VCaP (cell line): ENCODE measurements around the gene EGR1.
A peak's percentile ranks its signal among the peaks of the same experiment; 100 is the strongest.

Experiments used
- H3K27ac ChIP-seq: fragments of 450-650 bp; 2 replicates; pipeline ENCODE4 v1.5.1; 2017
- TF ChIP-seq, protein P1 (sequence below): fragments of 450-650 bp; conservative IDR thresholded peaks from 2 replicates; pipeline ENCODE4 v1.5.1; 2017; ENCODE audit warnings: mild to moderate bottlenecking, moderate library complexity

EGR1 gene

DNA sequence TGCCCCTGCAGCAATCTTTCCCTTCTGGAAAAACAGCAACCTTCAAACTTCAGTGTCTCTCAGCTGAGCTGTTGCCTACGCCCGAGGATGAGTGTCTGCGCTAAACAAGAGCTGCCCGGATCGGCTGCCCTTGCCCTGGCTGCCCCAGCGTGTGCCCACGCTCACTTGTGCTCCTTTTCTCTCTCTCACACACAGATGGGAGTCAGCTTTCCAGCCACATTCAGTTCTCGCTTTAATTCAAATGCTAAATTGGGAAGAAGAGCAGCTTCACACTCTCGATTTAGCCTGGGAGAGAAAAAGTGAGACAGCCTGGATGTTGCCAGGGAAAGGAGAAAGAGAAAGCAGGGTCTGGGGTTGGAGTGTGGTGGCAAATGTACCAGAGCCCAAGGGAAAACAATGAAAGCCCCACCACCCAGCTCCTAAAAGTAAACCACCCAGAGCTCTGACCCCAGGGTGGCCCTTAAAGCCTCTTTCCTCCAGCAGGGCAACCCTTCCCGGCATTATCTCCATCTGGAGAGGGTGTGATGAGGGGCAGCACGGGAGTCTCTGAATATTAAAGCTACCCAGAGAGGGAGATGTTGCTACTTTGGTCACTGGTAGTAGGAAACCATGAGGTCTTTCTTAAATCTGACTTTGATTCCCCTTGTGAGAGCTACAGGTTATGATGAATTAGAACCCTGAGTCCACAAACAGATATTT, 9.9 kb upstream of the EGR1 start:
- H3K27ac ChIP-seq, result no peak overlapping the region
- TF ChIP-seq, protein P1, sequence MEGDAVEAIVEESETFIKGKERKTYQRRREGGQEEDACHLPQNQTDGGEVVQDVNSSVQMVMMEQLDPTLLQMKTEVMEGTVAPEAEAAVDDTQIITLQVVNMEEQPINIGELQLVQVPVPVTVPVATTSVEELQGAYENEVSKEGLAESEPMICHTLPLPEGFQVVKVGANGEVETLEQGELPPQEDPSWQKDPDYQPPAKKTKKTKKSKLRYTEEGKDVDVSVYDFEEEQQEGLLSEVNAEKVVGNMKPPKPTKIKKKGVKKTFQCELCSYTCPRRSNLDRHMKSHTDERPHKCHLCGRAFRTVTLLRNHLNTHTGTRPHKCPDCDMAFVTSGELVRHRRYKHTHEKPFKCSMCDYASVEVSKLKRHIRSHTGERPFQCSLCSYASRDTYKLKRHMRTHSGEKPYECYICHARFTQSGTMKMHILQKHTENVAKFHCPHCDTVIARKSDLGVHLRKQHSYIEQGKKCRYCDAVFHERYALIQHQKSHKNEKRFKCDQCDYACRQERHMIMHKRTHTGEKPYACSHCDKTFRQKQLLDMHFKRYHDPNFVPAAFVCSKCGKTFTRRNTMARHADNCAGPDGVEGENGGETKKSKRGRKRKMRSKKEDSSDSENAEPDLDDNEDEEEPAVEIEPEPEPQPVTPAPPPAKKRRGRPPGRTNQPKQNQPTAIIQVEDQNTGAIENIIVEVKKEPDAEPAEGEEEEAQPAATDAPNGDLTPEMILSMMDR, result no peak

DNA sequence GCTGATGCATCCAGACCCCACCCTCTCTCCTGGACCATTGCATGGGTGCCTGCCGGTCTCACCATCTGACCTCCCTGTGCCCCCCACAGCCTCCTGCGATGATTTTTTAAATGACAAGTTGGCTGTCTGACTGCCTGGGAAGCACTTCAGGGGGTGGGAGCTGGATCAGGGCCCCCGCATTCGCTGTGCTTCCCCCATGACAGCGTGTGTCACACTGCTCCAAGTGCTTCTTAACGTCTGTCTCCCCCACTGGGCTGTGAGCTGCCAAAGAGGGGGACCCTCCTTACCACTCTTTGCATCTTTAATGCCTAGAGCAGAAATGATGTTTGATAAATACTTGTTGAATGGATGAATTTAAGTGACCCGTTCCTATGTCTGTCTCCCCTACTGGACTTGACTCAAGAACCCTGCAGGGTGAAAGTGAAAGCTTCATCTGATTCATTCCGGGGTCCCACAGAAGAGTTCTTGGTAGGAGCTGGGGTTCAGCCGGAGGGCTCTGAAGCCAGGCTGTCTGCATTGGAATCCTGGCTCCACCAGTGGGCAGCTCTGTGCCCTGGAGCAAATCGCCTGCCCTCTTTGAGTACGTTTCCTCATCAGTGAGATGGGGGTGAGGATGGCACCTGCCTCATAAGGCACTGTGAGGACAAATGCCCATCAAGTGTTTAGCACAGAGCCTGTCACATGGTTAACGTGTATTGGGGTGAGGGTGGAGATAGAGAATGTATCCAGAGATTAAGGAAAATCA, 7.6 kb upstream of the EGR1 start:
- no peak overlapping the region for H3K27ac ChIP-seq
- TF ChIP-seq, protein P1, result peak; percentile 27

DNA sequence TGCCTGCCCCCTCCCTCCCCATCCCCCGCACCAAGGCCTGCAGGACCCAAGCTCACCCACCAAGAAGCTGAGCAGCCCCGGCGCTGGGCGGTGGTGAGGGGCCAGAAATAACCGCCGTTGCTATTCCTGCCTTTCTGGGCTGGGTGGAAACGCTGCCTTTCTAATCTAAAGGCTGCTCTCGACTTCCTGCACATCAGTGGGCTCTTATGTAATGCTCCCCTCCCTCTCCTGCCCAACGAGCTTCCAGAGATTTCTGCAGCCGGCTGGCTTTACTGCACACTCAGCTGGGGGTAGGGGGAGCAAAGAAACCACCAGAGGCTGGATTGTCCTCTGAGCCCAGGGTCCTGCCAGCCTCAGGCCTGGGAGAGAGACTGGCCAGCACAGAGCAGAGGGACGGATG, 6.9 kb upstream of the EGR1 start:
- TF ChIP-seq, protein P1, result no peak

DNA sequence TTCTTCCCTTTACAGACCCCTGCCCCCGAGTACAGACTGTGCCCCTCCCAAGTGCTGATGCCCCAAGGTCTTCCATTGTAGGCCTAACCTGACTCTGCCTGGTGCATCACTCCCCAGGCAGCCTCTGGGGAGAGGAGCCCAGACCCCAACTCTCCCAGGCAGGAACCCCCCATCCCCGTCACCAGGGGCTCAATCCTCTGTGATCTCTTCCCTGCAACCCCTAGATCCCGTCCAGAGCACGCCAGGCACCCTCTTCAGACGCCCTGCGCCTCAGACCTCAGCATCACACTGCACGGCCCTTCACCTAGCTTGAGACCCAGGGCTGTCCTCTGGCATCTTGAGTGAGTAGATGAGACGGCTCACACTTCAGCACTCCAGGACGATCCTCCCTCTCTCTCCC, 6.4 kb upstream of the EGR1 start:
- H3K27ac ChIP-seq, result no peak overlapping the region
- TF ChIP-seq, protein P1, result no peak

More for the DNA sequence above, 6.9 kb upstream of the EGR1 start:
- H3K27ac ChIP-seq, result no peak overlapping the region

DNA sequence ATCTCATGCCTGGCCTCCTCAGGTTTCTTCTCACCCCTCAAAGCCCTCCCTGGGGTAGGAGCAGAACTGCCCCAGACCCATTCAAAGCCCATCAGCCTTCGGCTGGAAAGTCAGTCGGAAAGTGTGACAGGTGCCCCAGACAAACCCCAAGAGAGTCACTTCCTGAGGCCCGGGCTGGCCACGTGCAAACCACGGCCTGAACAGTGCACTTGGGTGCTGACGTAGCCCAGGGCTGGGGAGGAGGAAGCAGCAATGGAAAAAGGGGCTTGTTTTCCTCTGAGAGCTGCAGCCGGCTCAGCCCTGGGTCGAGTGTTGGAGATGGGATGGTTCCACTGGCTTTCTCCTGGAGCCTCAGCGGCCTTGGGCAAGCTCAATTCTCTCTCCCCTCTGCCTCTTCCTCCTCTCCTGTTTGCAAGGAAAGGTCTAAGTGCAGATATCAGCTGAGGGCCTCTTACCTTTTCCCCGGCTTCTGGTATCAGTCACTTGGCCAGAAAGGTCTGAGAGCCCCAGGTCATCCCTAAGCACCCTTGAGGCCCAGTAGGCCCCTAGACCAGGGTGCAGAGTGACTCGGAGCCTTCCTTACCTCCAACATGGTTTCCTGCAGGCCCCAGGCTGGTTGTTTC, 5.9 kb upstream of the EGR1 start:
- TF ChIP-seq, protein P1, result no peak
- no peak overlapping the region for H3K27ac ChIP-seq

DNA sequence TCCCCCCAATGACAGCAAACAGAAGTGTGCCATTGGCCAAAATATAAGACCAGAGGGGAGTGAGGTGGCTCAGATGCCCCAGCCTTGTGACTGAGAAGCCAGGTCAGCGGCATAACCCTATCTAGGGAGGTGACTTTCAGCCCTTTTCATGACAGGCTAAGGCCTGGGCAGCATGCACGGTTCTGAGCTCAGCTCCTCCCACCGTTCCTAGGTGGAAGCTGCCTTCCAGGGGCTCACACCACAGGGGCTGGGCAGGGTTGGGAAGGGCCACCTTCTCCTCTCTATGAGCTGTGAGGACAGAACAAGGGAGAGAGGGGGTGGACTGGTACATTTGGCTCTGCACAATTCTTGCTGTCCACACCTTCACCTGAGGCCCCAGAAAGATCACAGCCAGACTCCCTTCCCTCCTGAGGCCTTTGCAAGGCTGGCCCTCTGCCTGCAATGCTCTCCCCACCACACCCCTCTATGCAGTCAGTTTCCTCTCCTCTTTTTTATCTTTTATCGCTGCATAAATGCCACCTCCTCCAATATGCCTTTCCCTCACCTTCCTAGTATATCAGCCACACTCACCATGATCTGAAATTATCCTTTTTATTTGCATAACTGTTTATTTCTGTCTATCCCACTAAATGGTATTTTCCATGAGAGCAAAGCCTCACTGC, 5.1 kb upstream of the EGR1 start:
- TF ChIP-seq, protein P1, result no peak
- H3K27ac ChIP-seq, result no peak overlapping the region
